Epithelial cell of esophagus (primary cell): ENCODE results near the gene ELL2.
A peak's percentile ranks its signal among the peaks of the same experiment; 100 is the strongest.

Experiments
- DNase-seq: peaks from one replicate; pipeline ENCODE4 v3.0.0; 2010; ENCODE audit warnings: low read depth
- H3K4me3 ChIP-seq: 2 replicates; pipeline ENCODE4 v1.5.1; 2011; ENCODE audit warnings: mild to moderate bottlenecking, low read length, control low read depth
- TF ChIP-seq, protein P1 (sequence below): IDR thresholded peaks from 2 replicates; pipeline ENCODE4 v1.5.1; 2011; ENCODE audit warnings: low read depth, mild to moderate bottlenecking, low read length, control low read depth, inconsistent platforms; ENCODE audit not compliant: insufficient read depth; ENCODE audit errors: missing control alignments

The ELL2 gene

GRCh38 chr5:95848701-95849100 lies 113.0 kb downstream of the ELL2 start:
- no peak for DNase-seq
- TF ChIP-seq, protein P1, sequence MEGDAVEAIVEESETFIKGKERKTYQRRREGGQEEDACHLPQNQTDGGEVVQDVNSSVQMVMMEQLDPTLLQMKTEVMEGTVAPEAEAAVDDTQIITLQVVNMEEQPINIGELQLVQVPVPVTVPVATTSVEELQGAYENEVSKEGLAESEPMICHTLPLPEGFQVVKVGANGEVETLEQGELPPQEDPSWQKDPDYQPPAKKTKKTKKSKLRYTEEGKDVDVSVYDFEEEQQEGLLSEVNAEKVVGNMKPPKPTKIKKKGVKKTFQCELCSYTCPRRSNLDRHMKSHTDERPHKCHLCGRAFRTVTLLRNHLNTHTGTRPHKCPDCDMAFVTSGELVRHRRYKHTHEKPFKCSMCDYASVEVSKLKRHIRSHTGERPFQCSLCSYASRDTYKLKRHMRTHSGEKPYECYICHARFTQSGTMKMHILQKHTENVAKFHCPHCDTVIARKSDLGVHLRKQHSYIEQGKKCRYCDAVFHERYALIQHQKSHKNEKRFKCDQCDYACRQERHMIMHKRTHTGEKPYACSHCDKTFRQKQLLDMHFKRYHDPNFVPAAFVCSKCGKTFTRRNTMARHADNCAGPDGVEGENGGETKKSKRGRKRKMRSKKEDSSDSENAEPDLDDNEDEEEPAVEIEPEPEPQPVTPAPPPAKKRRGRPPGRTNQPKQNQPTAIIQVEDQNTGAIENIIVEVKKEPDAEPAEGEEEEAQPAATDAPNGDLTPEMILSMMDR, result no peak
- H3K4me3 ChIP-seq, result no peak overlapping the region

- no peak overlapping the region for H3K4me3 ChIP-seq
- TF ChIP-seq, protein P1, result no peak
- DNase-seq, result no peak
Measured at GRCh38 chr5:95847261-95847592, 114.4 kb downstream of the ELL2 start.

DNA sequence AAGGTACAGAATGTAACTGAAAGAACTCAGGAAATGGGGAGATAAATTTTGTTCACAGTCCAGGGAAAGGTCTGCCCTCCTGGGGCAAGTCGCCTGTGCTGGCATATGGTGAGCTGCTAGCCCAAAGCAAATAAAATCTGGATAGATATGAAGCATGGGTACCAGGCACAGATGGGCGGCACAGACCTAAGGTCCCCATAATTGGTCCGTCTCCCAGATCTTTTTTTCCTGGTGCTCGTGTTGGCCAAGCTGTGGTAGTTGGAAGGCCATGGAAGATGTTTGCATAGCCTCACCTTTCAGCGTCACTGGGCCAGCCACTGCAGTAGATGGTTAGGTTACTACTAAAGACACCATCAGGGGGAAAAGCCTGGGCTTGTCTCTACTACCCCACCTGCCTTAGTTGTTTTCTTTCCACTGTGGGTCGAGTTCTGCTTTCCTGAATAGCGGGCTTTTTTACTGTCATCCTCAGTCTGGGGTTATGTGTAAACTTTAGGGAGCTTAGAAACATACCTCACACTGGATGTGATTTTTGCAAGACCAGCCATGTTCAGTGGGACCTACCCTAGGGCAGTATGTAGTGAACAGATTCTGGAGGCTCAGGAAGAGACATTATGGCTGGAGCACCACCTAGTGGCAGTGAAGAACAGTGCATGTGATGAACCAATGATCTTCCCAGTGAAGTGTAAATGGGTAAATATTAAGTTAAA lies 114.9 kb downstream of the ELL2 start:
- H3K4me3 ChIP-seq, result no peak overlapping the region
- TF ChIP-seq, protein P1, result peak; percentile 96
- peak; percentile 86 for DNase-seq

DNA sequence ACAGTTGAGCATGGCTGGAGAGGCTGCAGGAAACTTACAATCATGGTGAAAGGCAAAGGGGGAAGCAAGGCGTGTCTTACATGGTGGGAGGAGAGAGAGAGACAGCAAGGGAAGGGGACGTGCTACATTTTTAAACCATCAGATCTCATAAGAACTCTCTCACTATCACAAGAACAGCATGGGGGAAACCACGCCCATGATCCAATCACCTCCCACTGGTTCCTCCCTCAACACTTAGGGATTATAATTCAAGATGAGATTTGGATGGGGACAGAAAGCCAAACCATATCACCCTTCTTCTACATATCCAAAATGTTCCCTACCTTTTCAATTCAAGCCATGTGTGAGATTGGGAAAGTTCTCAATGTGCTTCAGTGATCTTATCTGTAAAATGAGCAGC lies 116.3 kb downstream of the ELL2 start:
- no peak for DNase-seq
- no peak overlapping the region for H3K4me3 ChIP-seq
- TF ChIP-seq, protein P1, result no peak

DNA sequence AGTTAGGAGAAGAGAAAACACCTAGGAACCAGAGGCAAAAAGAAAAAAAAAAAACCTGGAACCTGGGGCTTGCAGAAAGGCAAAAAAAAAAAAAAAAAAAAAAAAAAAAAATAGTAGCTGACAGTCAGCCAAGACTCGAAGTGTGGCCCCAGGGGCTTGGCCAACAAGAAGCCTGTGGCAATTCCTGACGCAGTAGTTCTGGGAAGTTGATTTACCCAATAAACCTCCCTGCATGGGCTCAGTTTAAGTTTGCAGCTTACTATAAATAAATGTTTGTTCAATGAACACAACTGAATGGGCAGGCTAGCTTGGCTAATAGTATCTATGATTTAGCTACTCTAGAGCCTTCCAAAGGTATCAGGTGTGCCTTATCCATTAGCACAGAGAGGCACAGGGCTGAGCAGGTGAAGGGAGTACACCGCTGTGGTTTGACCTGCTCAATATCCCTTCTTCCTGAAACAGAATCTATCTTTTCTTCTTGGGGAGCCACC lies 117.9 kb downstream of the ELL2 start:
- no peak overlapping the region for H3K4me3 ChIP-seq
- no peak for DNase-seq
- TF ChIP-seq, protein P1, result no peak

DNA sequence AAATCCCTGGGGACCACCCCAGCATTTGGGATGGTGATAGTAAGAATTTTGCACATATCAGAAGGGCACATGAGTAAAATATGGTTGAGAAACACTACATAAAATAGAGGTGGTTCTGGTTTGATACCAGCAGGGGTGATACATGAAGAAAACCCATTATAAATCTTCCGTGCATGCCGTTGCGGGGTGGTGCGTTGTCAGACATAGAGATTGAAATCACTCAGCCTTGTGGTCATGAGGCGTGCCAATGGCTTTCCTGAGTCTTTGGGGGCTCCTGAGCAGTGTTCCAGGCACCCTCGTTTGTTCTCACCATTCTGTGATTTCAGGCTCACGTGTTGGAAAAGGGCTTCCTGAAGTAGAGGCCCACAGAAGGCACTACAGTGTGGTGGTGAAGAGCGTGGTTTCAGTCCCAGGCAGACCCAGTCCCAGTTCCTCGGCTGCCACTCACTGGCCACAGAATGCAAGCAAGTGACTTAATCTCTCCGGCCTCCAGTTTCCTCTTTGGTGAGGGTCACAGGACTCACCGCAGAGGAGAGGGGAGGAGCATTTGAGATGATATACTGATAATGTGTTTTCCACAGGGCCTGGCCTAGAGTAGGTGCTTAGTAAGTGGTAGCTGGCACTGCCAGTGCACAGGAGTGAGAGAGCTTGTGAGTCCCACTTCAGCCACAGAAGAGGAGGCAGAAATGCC lies 118.7 kb downstream of the ELL2 start:
- TF ChIP-seq, protein P1, result no peak
- DNase-seq, result no peak
- H3K4me3 ChIP-seq, result no peak overlapping the region
